H1 (cell line): ENCODE data around the gene CRIP1. TPM values are rescaled to one million over a fixed set of nuclear protein-coding genes. Genes with fewer than 3 reads are reported as not detected.
A peak's percentile ranks its signal among the peaks of the same experiment; 100 is the strongest.

ENCODE experiments used
- CTCF ChIA-PET: fragments of 300-600 bp; sonication (Branson Sonifier 250); formaldehyde crosslinking; loops from one replicate; lab custom pipeline; 2021; ENCODE audit not compliant: partially characterized antibody; lab: Charles Lee
- POLR2A ChIA-PET: fragments of 300-600 bp; sonication (Branson Sonifier 250); formaldehyde crosslinking; loops from one replicate; lab custom pipeline; 2021; ENCODE audit warnings: inconsistent platforms; ENCODE audit not compliant: partially characterized antibody; lab: Charles Lee
- DNase-seq, 2 experiments: peaks; one replicate each; pipeline versions ENCODE4 v3.0.0 to v3.0.0-alpha.2; 2010 to 2022; ENCODE audit warnings: low spot score in 2 of 2, low read depth in 1 of 2, mixed read lengths in 1 of 2
- FAIRE-seq: peaks from 2 replicates; lab custom pipeline; 2011; peaks lifted over from hg19 to GRCh38; lab: Jason Lieb, UNC
- H2AFZ ChIP-seq: 2 replicates; pipeline ENCODE4 v1.8.1; 2012; ENCODE audit warnings: low read length, inconsistent platforms
- H2AK5ac ChIP-seq: 2 replicates; pipeline ENCODE4 v1.6.1; 2013; ENCODE audit warnings: low read depth, low read length
- H2BK120ac ChIP-seq: replicated peaks from 2 replicates; pipeline ENCODE3; 2013; ENCODE audit warnings: low read depth, low read length, inconsistent platforms
- H2BK12ac ChIP-seq: 2 replicates; pipeline ENCODE4 v1.6.1; 2013; ENCODE audit warnings: low read depth, low read length
- H2BK15ac ChIP-seq: 2 replicates; pipeline ENCODE4 v1.6.1; 2013; ENCODE audit warnings: low read length
- H2BK20ac ChIP-seq: 2 replicates; pipeline ENCODE4 v1.6.1; 2013; ENCODE audit warnings: low read length
- H2BK5ac ChIP-seq: 2 replicates; pipeline ENCODE4 v1.6.1; 2013; ENCODE audit warnings: low read depth, low read length
- H3K14ac ChIP-seq: 2 replicates; pipeline ENCODE4 v1.6.1; 2013; ENCODE audit warnings: inconsistent platforms; ENCODE audit not compliant: insufficient read length
- H3K18ac ChIP-seq: 2 replicates; pipeline ENCODE4 v1.6.1; 2013; ENCODE audit warnings: low read length; ENCODE audit errors: extremely low read depth
- H3K23ac ChIP-seq: 2 replicates; pipeline ENCODE4 v1.6.1; 2013; ENCODE audit warnings: inconsistent platforms; ENCODE audit not compliant: insufficient read length
- H3K23me2 ChIP-seq: 2 replicates; pipeline ENCODE4 v1.6.1; 2013; ENCODE audit warnings: low read depth, low read length
- H3K27ac ChIP-seq: 2 replicates; pipeline ENCODE4 v1.6.1; 2011; ENCODE audit warnings: low read depth, low read length, inconsistent platforms
- H3K27me3 ChIP-seq, 4 experiments: replicated peaks in 1 of 4; 1 replicate in 1 of 4; 2 replicates in 3 of 4; pipeline versions ENCODE4 v1.6.1 to v1.8.1; 2011 to 2013; ENCODE audit warnings: low read length in 3 of 4, mild to moderate bottlenecking in 3 of 4, inconsistent platforms in 2 of 4, mixed read lengths in 2 of 4, moderate library complexity in 1 of 4; ENCODE audit not compliant: control insufficient read depth in 3 of 4, insufficient read depth in 3 of 4; ENCODE audit errors: extremely low read depth in 1 of 4
- H3K36me3 ChIP-seq, 4 experiments: 2 replicates each; pipeline versions ENCODE4 v1.6.1 to v1.8.1; 2011 to 2013; ENCODE audit warnings: mild to moderate bottlenecking in 4 of 4, low read length in 3 of 4, moderate library complexity in 2 of 4, control low read depth in 1 of 4, inconsistent platforms in 1 of 4; ENCODE audit not compliant: insufficient read depth in 4 of 4, control insufficient read depth in 2 of 4
- H3K4ac ChIP-seq: replicated peaks from 2 replicates; pipeline ENCODE3; 2013; ENCODE audit warnings: low read length, low read depth, mixed read lengths, inconsistent platforms; ENCODE audit not compliant: insufficient read length
- H3K4me1 ChIP-seq, 4 experiments: replicated peaks in 1 of 4; 1 replicate in 1 of 4; 2 replicates in 3 of 4; pipeline versions ENCODE4 v1.6.1 to v1.8.1; 2011 to 2013; ENCODE audit warnings: low read length in 3 of 4, inconsistent platforms in 2 of 4, mixed read lengths in 1 of 4; ENCODE audit not compliant: insufficient read depth in 4 of 4, control insufficient read depth in 3 of 4
- H3K4me2 ChIP-seq, 2 experiments: 2 replicates each; pipeline versions ENCODE4 v1.6.1 to v1.8.1; 2011 to 2013; ENCODE audit warnings: low read depth in 2 of 2, low read length in 2 of 2, control low read depth in 1 of 2, inconsistent platforms in 1 of 2, mild to moderate bottlenecking in 1 of 2; ENCODE audit not compliant: insufficient read depth in 1 of 2
- H3K4me3 ChIP-seq, 4 experiments: fragments of 200-600, 300-600 bp in 1 of 4; sonication (generic), shearing (Covaris generic), sonication (Bioruptor Twin) in 1 of 4; 2 replicates each; pipeline versions ENCODE4 v1.5.1 to v1.8.1; 2011 to 2016; ENCODE audit warnings: low read length in 4 of 4, low read depth in 3 of 4, control low read depth in 2 of 4, inconsistent platforms in 2 of 4, mild to moderate bottlenecking in 2 of 4, mixed read lengths in 1 of 4, moderate library complexity in 1 of 4; ENCODE audit not compliant: insufficient read depth in 2 of 4; ENCODE audit errors: extremely low read depth in 1 of 4
- H3K56ac ChIP-seq: replicated peaks from 2 replicates; pipeline ENCODE3; 2013; ENCODE audit warnings: low read depth, mild to moderate bottlenecking, mixed read lengths, low read length, inconsistent platforms; ENCODE audit not compliant: insufficient read length
- H3K79me1 ChIP-seq: 2 replicates; pipeline ENCODE4 v1.6.1; 2013; ENCODE audit warnings: low read depth, low read length, control low read depth
- H3K79me2 ChIP-seq, 2 experiments: 2 replicates each; pipeline versions ENCODE4 v1.6.1 to v1.8.1; 2012 to 2013; ENCODE audit warnings: low read length in 2 of 2, mild to moderate bottlenecking in 2 of 2, inconsistent platforms in 1 of 2; ENCODE audit not compliant: insufficient read depth in 2 of 2, control insufficient read depth in 1 of 2
- H3K9ac ChIP-seq, 4 experiments: replicated peaks in 1 of 4; 1 replicate in 1 of 4; 2 replicates in 3 of 4; pipeline versions ENCODE4 v1.6.1 to v1.8.1; 2011 to 2013; ENCODE audit warnings: low read depth in 3 of 4, low read length in 3 of 4, control low read depth in 2 of 4, mild to moderate bottlenecking in 2 of 4, moderate library complexity in 2 of 4, inconsistent platforms in 1 of 4; ENCODE audit errors: extremely low read depth in 1 of 4
- H3K9me3 ChIP-seq, 2 experiments: 2 replicates each; pipeline versions ENCODE4 v1.6.1 to v1.8.1; 2012 to 2013; ENCODE audit warnings: mild to moderate bottlenecking in 2 of 2, moderate library complexity in 2 of 2, control low read depth in 1 of 2, inconsistent platforms in 1 of 2, low read depth in 1 of 2, low read length in 1 of 2, mixed read lengths in 1 of 2; ENCODE audit not compliant: insufficient read depth in 2 of 2
- H4K20me1 ChIP-seq, 2 experiments: replicated peaks in 1 of 2; 2 replicates each; pipeline versions ENCODE3 to v1.8.1; 2011 to 2013; ENCODE audit warnings: inconsistent platforms in 2 of 2, low read length in 2 of 2, mild to moderate bottlenecking in 1 of 2; ENCODE audit not compliant: insufficient read depth in 2 of 2, control insufficient read depth in 1 of 2
- H4K5ac ChIP-seq: 2 replicates; pipeline ENCODE4 v1.6.1; 2013; ENCODE audit warnings: low read length, low read depth, mixed read lengths, inconsistent platforms; ENCODE audit not compliant: insufficient read length
- H4K8ac ChIP-seq: 2 replicates; pipeline ENCODE4 v1.8.0; 2013; ENCODE audit warnings: mild to moderate bottlenecking, moderate library complexity, low read length, inconsistent platforms; ENCODE audit not compliant: insufficient read depth; ENCODE audit errors: extremely low read depth
- H4K91ac ChIP-seq: replicated peaks from 2 replicates; pipeline ENCODE3; 2013; ENCODE audit warnings: low read length, mixed read lengths, inconsistent platforms; ENCODE audit not compliant: insufficient read length
- CEBPB ChIP-seq: IDR thresholded peaks from 2 replicates; pipeline ENCODE4 v1.6.1; 2012; ENCODE audit warnings: low read depth, low read length
- E2F6 ChIP-seq: IDR thresholded peaks from 2 replicates; pipeline ENCODE4 v1.6.1; 2012; ENCODE audit warnings: inconsistent platforms
- EP300 ChIP-seq, 2 experiments: IDR thresholded peaks; 1 replicate in 1 of 2; 2 replicates in 1 of 2; pipeline ENCODE4 v1.6.1; 2011 to 2012; ENCODE audit warnings: low read depth in 2 of 2, low read length in 2 of 2, mild to moderate bottlenecking in 2 of 2, borderline replicate concordance in 1 of 2, inconsistent platforms in 1 of 2, moderate library complexity in 1 of 2
- JUN ChIP-seq: IDR thresholded peaks from 2 replicates; pipeline ENCODE4 v1.6.1; 2011; ENCODE audit warnings: low read depth, mild to moderate bottlenecking, improper control_type of control experiment, low read length
- KDM1A ChIP-seq: fragments of 200-600, 300-600 bp; sonication (generic); IDR thresholded peaks from 2 replicates; pipeline ENCODE4 v1.7.1; 2016; ENCODE audit warnings: mild to moderate bottlenecking, low read length, borderline replicate concordance
- KDM4A ChIP-seq: IDR thresholded peaks from one replicate; pipeline ENCODE4 v1.7.1; 2012; ENCODE audit warnings: low read depth, mild to moderate bottlenecking, moderate library complexity, low read length, inconsistent platforms; ENCODE audit not compliant: severe bottlenecking
- RAD21 ChIP-seq, 2 experiments: IDR thresholded peaks in 1 of 2; conservative IDR thresholded peaks in 1 of 2; 2 replicates each; pipeline ENCODE4 v1.6.1; 2011; ENCODE audit warnings: low read depth in 2 of 2, low read length in 2 of 2, improper control_type of control experiment in 1 of 2, inconsistent platforms in 1 of 2, mild to moderate bottlenecking in 1 of 2, moderate library complexity in 1 of 2
- SP1 ChIP-seq: IDR thresholded peaks from 2 replicates; pipeline ENCODE4 v1.6.1; 2011; ENCODE audit warnings: low read depth, low read length
- WGBS, 2 experiments: shearing (Covaris generic) in 1 of 2; methylation state at CpG; one replicate each; pipeline versions ENCODE4 v1.1.6 to v1.1.7; 2013 to 2015; ENCODE audit warnings: low lambda C conversion rate in 2 of 2, mixed read lengths in 2 of 2, inconsistent platforms in 1 of 2, low coverage in 1 of 2, missing lambda C conversion rate in 1 of 2; ENCODE audit not compliant: insufficient replicate concordance in 2 of 2, insufficient coverage in 1 of 2, insufficient read length in 1 of 2; ENCODE audit errors: extremely low coverage in 1 of 2, missing lambda C conversion rate in 1 of 2; 5-methylcytosine and 5-hydroxymethylcytosine counted together
- polyA plus RNA-seq, 7 experiments: library from polyadenylated mRNA; depleted of rRNA in 3 of 7; stranded (reverse) in 5 of 7; unstranded in 2 of 7; fragments of >200 nt in 5 of 7; fragments of 200-250 nt in 2 of 7; gene quantifications; 1 replicate in 5 of 7; 2 replicates in 1 of 7; 4 replicates in 1 of 7; pipeline versions ENCODE4 v1.2.1 to v1.2.3, GENCODE V29; 2011 to 2013; ENCODE audit warnings: missing spikeins in 2 of 7, mixed read lengths in 2 of 7
- total RNA-seq: library from RNA; stranded (reverse); fragmentation: NEBNext Ultra II Directional; extraction: Animal tissue kit (Norgen Biotek cat#: 25700); gene quantifications from 2 replicates; pipeline ENCODE4 v1.2.1, GENCODE V29; 2021

The CRIP1 gene
- total and polyA plus RNA-seq, 2 of the 8 experiments (the other 6 are each of a cell fraction or from before 2014, with no cell fraction given), result 1.2 to 2.2 TPM

DNA sequence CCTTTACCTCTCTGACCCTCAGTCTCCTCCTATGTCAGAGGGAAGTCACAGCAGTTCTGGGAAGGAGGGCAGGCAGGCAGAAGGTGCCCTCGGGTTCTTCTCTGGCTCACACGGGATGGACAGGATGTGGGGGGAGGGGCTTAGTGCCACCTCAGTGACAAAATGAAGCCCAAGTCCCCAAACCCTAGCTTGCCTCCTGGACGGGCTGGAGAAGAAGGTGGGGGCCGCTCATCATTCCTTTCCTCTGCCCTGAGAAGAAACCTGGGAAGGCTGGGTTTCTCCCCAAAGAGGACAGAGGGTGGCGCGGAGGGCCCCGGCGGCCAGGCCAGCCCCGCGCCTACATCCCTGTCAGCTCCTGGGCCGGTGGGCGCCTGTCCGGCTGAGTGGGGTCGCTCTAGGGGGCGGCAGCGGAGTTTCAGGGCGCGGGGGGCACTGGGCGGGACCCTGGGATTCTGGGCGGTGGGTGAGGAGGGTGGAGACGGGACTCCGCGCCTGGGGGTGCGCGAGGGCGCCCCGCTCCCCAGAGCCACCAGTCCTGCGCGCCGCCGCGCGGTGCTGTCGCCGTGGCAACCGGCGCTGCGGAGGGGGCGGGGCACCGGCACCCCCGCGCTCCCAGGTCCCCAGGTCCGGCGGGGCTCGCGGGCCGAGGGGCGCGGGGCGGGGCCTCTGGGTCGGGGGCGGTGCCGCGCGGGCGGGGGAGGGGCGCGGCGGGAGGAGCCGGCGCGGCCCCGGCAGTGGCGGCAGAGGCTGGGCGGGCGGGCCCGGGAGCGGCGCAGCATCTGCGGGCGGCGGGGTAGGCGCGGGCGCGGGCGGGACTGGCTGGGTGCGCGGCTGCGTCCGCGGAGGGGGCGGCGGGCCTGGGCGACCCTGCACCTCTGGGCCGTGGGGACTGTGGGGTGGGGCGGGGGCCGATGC lies 39.4 kb downstream of the CRIP1 start, which contains the start of gene TMEM121:
TSS of gene TMEM121 (plus strand) at position 723 of the 915 bp plus-strand sequence. CDS start 2,252 bp downstream, outside the sequence.
- Histone ChIP-seq H2BK5ac (no peak within 1 kb of the TSS), H3K23ac (no peak within 1 kb of the TSS), H3K27ac (no peak within 1 kb of the TSS), H3K18ac (no peak within 1 kb of the TSS), H3K27me3 (peaks cover 9 to 37% (median 25%) of the 10 kb centered on the region in 4 experiments), H2AFZ (no peak within 1 kb of the TSS), H4K8ac (peak within 1 kb of the TSS; percentile 25; the same call in 1 of the 2 replicates), H2AK5ac (no peak within 1 kb of the TSS), H2BK120ac (no peak within 1 kb of the TSS), H3K4me2 (peak within 1 kb of the TSS; percentile 21 to 82), H2BK20ac (no peak within 1 kb of the TSS), H2BK15ac (no peak within 1 kb of the TSS), H3K9ac (no peak within 1 kb of the TSS), H3K23me2 (no peaks in the 10 kb centered on the region; the same call in 1 of the 2 replicates), H4K5ac (no peak within 1 kb of the TSS), H3K79me1 (no peaks in the 10 kb centered on the region), H2BK12ac (no peak within 1 kb of the TSS; the same call in 1 of the 2 replicates), H3K56ac (no peak within 1 kb of the TSS), H3K79me2 (no peaks in the 10 kb centered on the region), H4K20me1 (no peaks in the 10 kb centered on the region), H3K9me3 (peaks cover 0 to 25% of the 10 kb centered on the region in 2 experiments; a peak in 1 of 4 replicates), H3K36me3 (no peaks in the 10 kb centered on the region; a peak in 1 of 8 replicates), H4K91ac (no peak within 1 kb of the TSS), H3K4me1 (peaks cover 0 to 4% (median 0%) of the 10 kb centered on the region in 4 experiments; a peak in 3 of 7 replicates), H3K14ac (no peak within 1 kb of the TSS), H3K4ac (no peak within 1 kb of the TSS), H3K4me3 (peak within 1 kb of the TSS; percentile 1 to 59 (median 40))
- DNase-seq (peak in 1 of 2 experiments; percentile 56), FAIRE-seq (no peak)
- POLR2A ChIA-PET, result interaction anchor here (0.9 kb wide), 1 partner anchor 108 kb away, joined by 3 read pairs; no protein-coding TSS in a partner anchor
- TF ChIP-seq KDM4A, result peak; percentile 46
- no peak for TF ChIP-seq E2F6
- no peak for TF ChIP-seq KDM1A
- no peak for TF ChIP-seq RAD21 (IDR thresholded peaks at IDR 0.05 in 1 of 2, conservative IDR thresholded peaks at IDR 0.05 in 1 of 2; ENCODE audit: low read depth in 2 of 2, low read length in 2 of 2)
- no peak for TF ChIP-seq JUN
- no peak for TF ChIP-seq CEBPB
- no peak for TF ChIP-seq EP300 (IDR thresholded peaks at IDR 0.05; ENCODE audit: borderline replicate concordance in 1 of 2, low read depth in 2 of 2, low read length in 2 of 2)
- no peak for TF ChIP-seq SP1
- 4% methylated on average over 31 of the region's 88 CpGs; no CpG with 5 or more reads in 1 of the 2 experiments for WGBS, 2 experiments
- CTCF ChIA-PET, result no interaction called here
